ENCODE data around the gene ZIM2. TPM values are rescaled to one million over a fixed set of nuclear protein-coding genes. Genes with fewer than 3 reads are reported as not detected.

The ZIM2 gene
- total RNA-seq, 4 donors from 2014 or later, result not detected

- Histone ChIP-seq H3K27me3 (no peaks in the 10 kb centered on the region), H3K4me1 (no peaks in the 10 kb centered on the region), H3K9me3 (peaks cover 0 to 7% (median 0%) of the 10 kb centered on the region in 4 donors), H3K36me3 (no peaks in the 10 kb centered on the region), H3K4me3 (no peak overlapping the region), H3K27ac (no peak overlapping the region)
- TF ChIP-seq CTCF (IDR thresholded peaks at IDR 0.05), result no peak
- no peak for TF ChIP-seq POLR2A (IDR thresholded peaks at IDR 0.05)
- no peak for DNase-seq
Measured at GRCh38 chr19:56769650-56770049, 70.9 kb downstream of the ZIM2 start.

- peak overlapping the region; percentile 8 to 48 (median 32) for H3K4me3 ChIP-seq
Measured at GRCh38 chr19:56765137-56765536, 75.4 kb downstream of the ZIM2 start.

DNA sequence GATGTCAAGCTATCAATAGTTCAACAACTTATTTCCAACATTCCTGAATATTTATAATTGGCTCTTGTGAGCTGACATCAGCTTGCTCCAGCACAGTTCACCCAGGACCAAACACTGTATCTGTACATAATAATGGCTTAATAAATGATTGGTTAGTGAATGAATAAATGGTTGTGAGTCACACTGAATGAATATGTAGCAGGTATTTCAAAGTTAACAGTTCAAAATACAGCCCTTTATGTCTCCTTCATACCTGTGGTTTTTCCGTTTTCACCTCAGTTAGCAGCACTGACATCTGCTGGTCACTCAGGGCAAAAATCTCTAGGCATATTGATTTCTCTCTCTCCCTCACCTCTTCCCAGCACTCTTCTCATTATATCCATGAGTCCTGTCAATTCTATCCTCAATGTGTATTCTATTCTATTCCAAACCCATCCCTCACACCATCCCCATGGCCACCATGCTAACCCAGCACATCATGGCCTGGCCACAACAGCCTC is 76.3 kb downstream of the ZIM2 start:
- no peak for TF ChIP-seq CTCF (IDR thresholded peaks at IDR 0.05)
- no peak for TF ChIP-seq POLR2A (IDR thresholded peaks at IDR 0.05)
- Histone ChIP-seq H3K4me3 (no peak overlapping the region), H3K27ac (no peak overlapping the region), H3K36me3 (no peaks in the 10 kb centered on the region), H3K27me3 (no peaks in the 10 kb centered on the region), H3K9me3 (peaks cover 0 to 10% (median 5%) of the 10 kb centered on the region in 4 donors), H3K4me1 (no peaks in the 10 kb centered on the region)
- no peak for DNase-seq

More at GRCh38 chr19:56765137-56765536, 75.4 kb downstream of the ZIM2 start:
- Histone ChIP-seq H3K36me3 (no peaks in the 10 kb centered on the region), H3K9me3 (peaks cover 0 to 10% (median 5%) of the 10 kb centered on the region in 4 donors), H3K27ac (no peak overlapping the region), H3K27me3 (no peaks in the 10 kb centered on the region), H3K4me1 (no peaks in the 10 kb centered on the region)
- TF ChIP-seq CTCF (IDR thresholded peaks at IDR 0.05), result no peak
- no peak for TF ChIP-seq POLR2A (IDR thresholded peaks at IDR 0.05)
- peak; percentile 16 to 54 (median 50) for DNase-seq

DNA sequence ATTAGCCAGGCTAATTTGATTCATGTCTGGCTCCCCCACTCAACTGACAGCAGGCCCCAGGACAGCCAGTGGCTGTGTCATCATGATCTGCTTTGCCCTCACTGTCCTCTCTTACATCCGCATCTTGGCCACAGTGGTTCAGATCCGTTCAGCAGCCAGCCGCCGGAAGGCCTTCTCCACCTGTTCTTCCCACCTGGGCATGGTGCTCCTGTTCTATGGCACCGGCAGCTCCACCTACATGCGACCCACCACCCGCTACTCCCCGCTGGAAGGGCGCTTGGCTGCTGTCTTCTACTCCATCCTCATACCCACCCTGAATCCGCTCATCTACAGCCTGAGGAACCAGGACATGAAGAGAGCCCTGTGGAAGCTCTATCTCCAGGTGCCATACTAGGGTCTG is 79.7 kb downstream of the ZIM2 start:
- peaks cover 0 to 10% (median 5%) of the 10 kb centered on the region in 4 donors for H3K9me3 ChIP-seq
- H3K36me3 ChIP-seq, result no peaks in the 10 kb centered on the region
- H3K27me3 ChIP-seq, result no peaks in the 10 kb centered on the region
- H3K4me3 ChIP-seq, result no peak overlapping the region
- H3K4me1 ChIP-seq, result no peaks in the 10 kb centered on the region
- H3K27ac ChIP-seq, result no peak overlapping the region
- TF ChIP-seq CTCF (IDR thresholded peaks at IDR 0.05) (no peak), POLR2A (IDR thresholded peaks at IDR 0.05) (no peak)
- no peak for DNase-seq

GRCh38 chr19:56759531-56759930 is 81.0 kb downstream of the ZIM2 start:
- no peak for TF ChIP-seq POLR2A (IDR thresholded peaks at IDR 0.05)
- TF ChIP-seq CTCF (IDR thresholded peaks at IDR 0.05), result no peak
- Histone ChIP-seq H3K27me3 (no peaks in the 10 kb centered on the region), H3K27ac (no peak overlapping the region), H3K4me1 (no peaks in the 10 kb centered on the region), H3K9me3 (peaks cover 0 to 9% (median under 1%) of the 10 kb centered on the region in 4 donors), H3K36me3 (no peaks in the 10 kb centered on the region), H3K4me3 (no peak overlapping the region)
- no peak for DNase-seq

- Histone ChIP-seq H3K27ac (no peak overlapping the region), H3K36me3 (no peaks in the 10 kb centered on the region), H3K9me3 (peaks cover 0 to 7% (median 0%) of the 10 kb centered on the region in 4 donors), H3K4me1 (no peaks in the 10 kb centered on the region), H3K27me3 (no peaks in the 10 kb centered on the region), H3K4me3 (no peak overlapping the region)
- no peak for TF ChIP-seq CTCF (IDR thresholded peaks at IDR 0.05)
- TF ChIP-seq POLR2A (IDR thresholded peaks at IDR 0.05), result no peak
- no peak for DNase-seq
Measured at GRCh38 chr19:56751078-56751489, 89.4 kb downstream of the ZIM2 start.
